PC-3 (cell line): ENCODE measurements around the gene TMC1. TPM values are rescaled to one million over a fixed set of nuclear protein-coding genes. Genes with fewer than 3 reads are reported as not detected.
A peak's percentile ranks its signal among the peaks of the same experiment; 100 is the strongest.

Experiments
- ATAC-seq: fragments of 200-7000 bp; cut with Tn5 transposase; 2 replicates; pipeline ENCODE4 v1.9.1; 2020; ENCODE audit warnings: mild to moderate bottlenecking, moderate library complexity
- BruUV-seq: library from RNA; stranded (reverse); fragments of 400-500 nt; replicated peaks from 2 replicates; lab custom pipeline; 2021; lab: Mats Ljungman, UMichigan
- CTCF ChIA-PET: fragments of 300-600 bp; sonication (Branson Sonifier 250); formaldehyde crosslinking; loops from one replicate; lab custom pipeline; 2022; ENCODE audit warnings: antibody characterized with exemption; lab: Charles Lee
- POLR2A ChIA-PET: fragments of 300-600 bp; sonication (Branson Sonifier 250); formaldehyde crosslinking; loops from one replicate; lab custom pipeline; 2022; ENCODE audit warnings: antibody characterized with exemption; ENCODE audit not compliant: unreplicated experiment; lab: Charles Lee
- DNase-seq: peaks from one replicate; pipeline ENCODE4 v3.0.0-alpha.2; 2015
- H2AFZ ChIP-seq: fragments of 300-600 bp; sonication (generic); 2 replicates; pipeline ENCODE4 v1.6.0; 2016; ENCODE audit warnings: antibody characterized with exemption, low read length
- H3F3A ChIP-seq: fragments of 300-600 bp; sonication (generic); one replicate; pipeline ENCODE4 v1.6.0; 2017; ENCODE audit warnings: antibody characterized with exemption, low read length, control low read depth, mild to moderate bottlenecking; ENCODE audit not compliant: unreplicated experiment
- H3K27ac ChIP-seq: fragments of 300-600 bp; sonication (generic); 2 replicates; pipeline ENCODE4 v1.5.1; 2016; ENCODE audit warnings: mild to moderate bottlenecking, low read length
- H3K27me3 ChIP-seq: fragments of 300-600 bp; sonication (generic); 2 replicates; pipeline ENCODE4 v1.6.1; 2016; ENCODE audit warnings: low read length, mixed read lengths
- H3K36me3 ChIP-seq: fragments of 300-600 bp; sonication (generic); 2 replicates; pipeline ENCODE4 v1.6.1; 2016; ENCODE audit warnings: low read depth, mixed run types, low read length, mixed read lengths
- H3K4me1 ChIP-seq: fragments of 300-600 bp; sonication (generic); 2 replicates; pipeline ENCODE4 v1.5.1; 2016; ENCODE audit warnings: low read length; ENCODE audit not compliant: insufficient read depth
- H3K4me2 ChIP-seq: fragments of 300-600 bp; sonication (generic); 2 replicates; pipeline ENCODE4 v1.6.0; 2016; ENCODE audit warnings: low read length
- H3K4me3 ChIP-seq: fragments of 300-600 bp; sonication (generic); 2 replicates; pipeline ENCODE4 v1.5.1; 2016; ENCODE audit warnings: mild to moderate bottlenecking, low read length, mixed read lengths
- H3K79me2 ChIP-seq: fragments of 300-600 bp; sonication (generic); 2 replicates; pipeline ENCODE4 v1.6.1; 2017; ENCODE audit warnings: low read length, mixed read lengths
- H3K9ac ChIP-seq: fragments of 300-600 bp; sonication (generic); 2 replicates; pipeline ENCODE4 v1.6.0; 2016; ENCODE audit warnings: mild to moderate bottlenecking, low read length
- H3K9me2 ChIP-seq: fragments of 300-600 bp; sonication (generic); replicated peaks from 2 replicates; pipeline ENCODE4 v1.6.1; 2016; ENCODE audit warnings: mixed run types, low read length, mixed read lengths
- H3K9me3 ChIP-seq: fragments of 300-600 bp; sonication (generic); 2 replicates; pipeline ENCODE4 v1.6.1; 2016; ENCODE audit warnings: low read length, mixed read lengths
- H4K20me1 ChIP-seq: fragments of 300-600 bp; sonication (generic); 2 replicates; pipeline ENCODE4 v1.6.1; 2016; ENCODE audit warnings: low read length, mixed read lengths
- CTCF ChIP-seq: fragments of 300-600 bp; sonication (generic); conservative IDR thresholded peaks from 2 replicates; pipeline ENCODE4 v1.5.1; 2017; ENCODE audit warnings: antibody characterized with exemption, low read depth, mild to moderate bottlenecking, low read length
- EZH2 ChIP-seq: fragments of 300-600 bp; sonication (generic); IDR thresholded peaks from one replicate; pipeline ENCODE4 v1.6.1; 2017; ENCODE audit warnings: antibody characterized with exemption, mild to moderate bottlenecking, low read length; ENCODE audit not compliant: unreplicated experiment
- EZH2phosphoT487 ChIP-seq: fragments of 300-600 bp; sonication (generic); IDR thresholded peaks from 2 replicates; pipeline ENCODE4 v1.6.1; 2018; ENCODE audit warnings: mild to moderate bottlenecking, antibody characterized with exemption, low read length, borderline replicate concordance
- intact Hi-C: fragments of 100-400 bp; cut with micrococcal nuclease; formaldehyde crosslinking; loops from 2 replicates; pipeline ENCODE4 v1.9.0; 2023
- total RNA-seq: library from RNA; depleted of rRNA; stranded (reverse); fragments of >200 nt; gene quantifications from 2 replicates; pipeline ENCODE4 v1.2.3, GENCODE V29; 2014

Gene TMC1
- total RNA-seq, 1 experiment from 2014 or later: 0.15 TPM

GRCh38 chr9:72575666-72576065 lies 54.3 kb downstream of the TMC1 start:
- intact Hi-C loops: loop anchor here (2.0 to 5.0 kb wide), 2 partner anchors 21 to 133 kb away; no protein-coding TSS in a partner anchor
- ATAC-seq (no peak), DNase-seq (no peak)
- TF ChIP-seq CTCF: no peak
- TF ChIP-seq EZH2phosphoT487: no peak
- no peak for TF ChIP-seq EZH2
- no peaks in the 10 kb centered on the region for H4K20me1 ChIP-seq
- peak overlapping the region; percentile 94; the same call in 1 of the 2 replicates for H3K27ac ChIP-seq
- no peak overlapping the region for H3K9ac ChIP-seq
- H3K4me1 ChIP-seq: peaks cover 54% of the 10 kb centered on the region
- ChIA-PET POLR2A (no interaction called here), CTCF (no interaction called here)
- H3K9me3 ChIP-seq: no peaks in the 10 kb centered on the region
- peaks cover 6% of the 10 kb centered on the region for H3F3A ChIP-seq
- no peaks in the 10 kb centered on the region for H3K9me2 ChIP-seq
- peak overlapping the region; percentile 80; the same call in 1 of the 2 replicates for H3K4me2 ChIP-seq
- no TSS peak for BruUV-seq
- H3K27me3 ChIP-seq: no peaks in the 10 kb centered on the region
- peak overlapping the region; percentile 57; the same call in 1 of the 2 replicates for H2AFZ ChIP-seq
- H3K79me2 ChIP-seq: no peaks in the 10 kb centered on the region
- H3K36me3 ChIP-seq: no peaks in the 10 kb centered on the region
- no peak overlapping the region for H3K4me3 ChIP-seq

GRCh38 chr9:72576087-72576486 lies 54.7 kb downstream of the TMC1 start:
- Histone ChIP-seq H3F3A (peaks cover 6% of the 10 kb centered on the region), H3K4me3 (no peak overlapping the region), H2AFZ (peak overlapping the region; percentile 57), H4K20me1 (no peaks in the 10 kb centered on the region), H3K9ac (no peak overlapping the region), H3K36me3 (no peaks in the 10 kb centered on the region), H3K9me2 (no peaks in the 10 kb centered on the region), H3K79me2 (no peaks in the 10 kb centered on the region), H3K27me3 (no peaks in the 10 kb centered on the region), H3K4me1 (peaks cover 59% of the 10 kb centered on the region), H3K27ac (peak overlapping the region; percentile 94), H3K4me2 (peak overlapping the region; percentile 80; the same call in 1 of the 2 replicates), H3K9me3 (no peaks in the 10 kb centered on the region)
- intact Hi-C loops: loop anchor here (2.0 to 5.0 kb wide), 2 partner anchors 21 to 134 kb away; no protein-coding TSS in a partner anchor
- TF ChIP-seq EZH2 (no peak), CTCF (no peak), EZH2phosphoT487 (no peak)
- POLR2A ChIA-PET: no interaction called here
- CTCF ChIA-PET: no interaction called here
- no peak for ATAC-seq
- no TSS peak for BruUV-seq
- DNase-seq: no peak

- Histone ChIP-seq H3K36me3 (no peaks in the 10 kb centered on the region), H3K27ac (peak overlapping the region; percentile 94), H3K27me3 (no peaks in the 10 kb centered on the region), H3K9me2 (no peaks in the 10 kb centered on the region), H3K4me2 (peak overlapping the region; percentile 80), H3K4me3 (peak overlapping the region; percentile 33), H4K20me1 (no peaks in the 10 kb centered on the region), H3K9ac (peak overlapping the region; percentile 54), H3K9me3 (no peaks in the 10 kb centered on the region), H3K4me1 (peaks cover 71% of the 10 kb centered on the region), H2AFZ (peak overlapping the region; percentile 51), H3K79me2 (no peaks in the 10 kb centered on the region), H3F3A (peaks cover 6% of the 10 kb centered on the region)
- intact Hi-C loops: loop anchor here (2.0 to 5.0 kb wide), 2 partner anchors 22 to 135 kb away; no protein-coding TSS in a partner anchor
- no TSS peak for BruUV-seq
- ChIA-PET POLR2A (interaction anchor here (0.7 to 1.5 kb wide), 4 partner anchors 10 to 212 kb away, joined by 3 to 8 read pairs (median 5); partner anchors contain the start of gene ZFAND5), CTCF (interaction anchor here (0.6 kb wide), 1 partner anchor 576 kb away, joined by 5 read pairs; no protein-coding TSS in a partner anchor)
- peak; percentile 27 for ATAC-seq
- TF ChIP-seq EZH2phosphoT487 (no peak), CTCF (no peak), EZH2 (no peak)
- DNase-seq: peak; percentile 93
Observed at GRCh38 chr9:72577212-72577753, 55.9 kb downstream of the TMC1 start.
